GM15510 (cell line): ENCODE measurements around the gene BTBD16.

ENCODE experiments used
- POLR2A ChIP-seq: IDR thresholded peaks from 3 replicates; pipeline ENCODE4 v1.6.1; 2011; ENCODE audit warnings: borderline replicate concordance; ENCODE audit not compliant: insufficient read length; ENCODE audit errors: extremely low read depth

The BTBD16 gene

DNA sequence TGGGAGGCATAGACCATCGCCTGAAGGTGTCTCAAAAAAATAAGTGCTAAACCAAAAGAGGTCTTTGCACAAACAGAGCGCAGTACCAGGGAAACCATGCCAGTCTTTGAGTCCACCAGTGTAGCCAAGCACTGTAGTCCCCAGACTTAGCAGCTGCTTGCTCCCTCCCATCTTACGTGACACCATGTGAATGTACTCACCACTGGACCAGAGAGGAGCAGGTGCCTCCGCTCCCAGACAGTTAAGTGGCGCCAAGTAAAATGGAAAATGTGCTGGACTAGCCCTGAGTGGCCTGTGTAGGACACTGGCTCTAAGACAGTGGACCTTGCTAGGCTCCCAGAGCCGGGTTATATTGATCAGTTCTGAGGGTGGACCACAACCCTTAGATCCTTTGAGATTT is 55.7 kb downstream of the BTBD16 start:
- TF ChIP-seq POLR2A: no peak

DNA sequence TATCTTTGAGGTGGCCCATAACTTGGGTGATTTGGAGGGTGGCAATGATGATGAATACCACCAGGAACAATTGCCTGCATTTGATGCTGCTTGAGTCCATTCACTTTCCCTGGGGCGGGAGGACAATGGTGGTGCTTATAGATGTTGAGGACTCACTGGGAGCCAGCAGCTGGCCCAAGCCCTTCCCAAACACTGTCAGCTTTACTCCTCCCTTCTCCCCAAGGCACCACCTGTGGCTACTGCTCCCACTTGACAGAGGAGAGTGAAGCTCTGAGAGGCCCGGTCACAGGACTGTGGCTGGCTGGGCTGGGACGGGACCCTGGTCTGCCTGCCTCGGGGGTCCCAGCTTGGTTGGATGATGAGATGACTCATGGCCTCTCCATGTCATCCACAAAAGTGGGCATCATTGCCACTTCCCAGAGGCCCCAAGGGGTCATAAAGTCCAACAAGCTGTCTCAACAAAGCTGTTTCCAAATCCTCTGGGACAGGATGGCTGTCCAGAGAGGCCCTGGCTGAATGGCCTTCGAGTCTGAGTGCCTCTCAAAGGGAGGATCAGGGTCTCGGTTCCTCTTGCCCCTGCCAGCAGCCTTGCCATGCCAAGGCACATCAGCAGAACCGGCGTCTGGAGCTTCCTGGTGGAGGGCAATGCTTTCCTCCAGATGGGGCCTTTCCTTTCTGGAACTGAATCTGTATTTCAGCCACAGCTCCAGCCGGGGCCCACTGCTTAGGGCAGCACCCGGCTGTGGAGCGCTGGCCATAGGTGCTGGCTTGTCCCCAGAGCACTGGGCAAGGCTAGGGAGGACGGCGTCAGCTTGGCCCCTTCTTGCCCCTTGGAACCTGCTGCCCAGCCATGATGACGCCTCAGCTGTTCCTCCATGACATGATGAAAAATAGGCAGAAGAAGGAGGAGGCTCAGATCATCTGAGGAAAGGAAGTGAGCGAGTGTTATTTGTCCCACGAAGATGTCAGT is 56.4 kb downstream of the BTBD16 start:
- no peak for TF ChIP-seq POLR2A

DNA sequence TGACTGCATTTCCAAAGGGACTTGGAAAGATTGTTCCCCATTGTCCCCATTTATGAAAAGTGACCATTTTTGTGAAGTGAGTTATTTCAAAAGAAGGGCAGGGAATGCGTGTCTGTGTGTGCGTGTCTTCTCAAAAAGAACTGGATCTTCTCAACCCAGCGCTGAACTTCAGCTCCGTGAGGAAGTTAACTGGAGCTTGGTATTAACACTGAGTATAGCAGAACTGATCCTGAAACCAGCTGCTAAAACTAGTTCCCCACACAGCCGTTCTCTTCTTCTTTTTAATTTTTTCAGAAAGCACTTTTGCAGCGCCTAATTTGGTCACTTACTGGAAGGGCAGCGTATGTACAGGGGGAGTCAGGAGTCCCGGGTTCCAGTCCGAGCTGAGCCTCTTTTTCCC is 57.6 kb downstream of the BTBD16 start:
- no peak for TF ChIP-seq POLR2A

DNA sequence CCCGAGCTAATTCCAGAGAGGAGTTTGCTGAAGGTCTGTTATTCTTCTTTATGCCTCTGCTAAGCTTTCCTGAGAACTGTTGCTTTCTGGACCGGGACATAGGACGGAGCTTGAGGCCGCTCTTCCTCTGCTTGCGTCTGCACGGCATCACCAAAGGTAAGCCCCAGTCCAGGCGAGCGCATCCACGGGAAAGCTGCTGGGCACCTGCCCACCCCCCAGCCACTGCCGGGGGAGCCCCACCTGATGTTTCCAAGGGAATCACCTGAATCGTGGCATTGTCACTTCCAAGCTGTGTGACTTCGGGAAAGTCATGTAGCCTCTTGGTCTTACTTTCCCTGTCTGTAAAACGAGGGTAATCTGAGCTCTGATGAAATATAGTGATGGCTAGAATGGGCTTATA is 58.3 kb downstream of the BTBD16 start:
- TF ChIP-seq POLR2A: no peak

DNA sequence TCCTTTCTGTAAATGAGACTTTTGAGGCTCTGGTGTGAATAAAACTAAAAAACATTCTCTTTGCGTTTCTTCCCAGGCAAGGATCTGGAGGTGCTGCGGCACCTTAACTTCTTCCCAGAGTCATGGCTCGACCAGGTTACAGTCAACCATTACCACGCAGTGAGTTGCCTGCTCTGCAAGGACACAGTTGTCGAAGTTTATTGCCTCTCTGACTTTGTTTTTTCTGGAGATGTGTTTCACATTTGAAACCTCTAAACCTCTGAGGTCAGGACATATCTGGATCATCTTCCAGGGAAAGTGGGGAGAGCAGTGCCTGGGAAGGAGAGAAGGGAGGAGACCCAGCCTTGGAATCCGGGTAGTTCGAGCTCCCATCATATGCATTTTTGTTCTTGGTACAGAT is 60.0 kb downstream of the BTBD16 start:
- TF ChIP-seq POLR2A: no peak

DNA sequence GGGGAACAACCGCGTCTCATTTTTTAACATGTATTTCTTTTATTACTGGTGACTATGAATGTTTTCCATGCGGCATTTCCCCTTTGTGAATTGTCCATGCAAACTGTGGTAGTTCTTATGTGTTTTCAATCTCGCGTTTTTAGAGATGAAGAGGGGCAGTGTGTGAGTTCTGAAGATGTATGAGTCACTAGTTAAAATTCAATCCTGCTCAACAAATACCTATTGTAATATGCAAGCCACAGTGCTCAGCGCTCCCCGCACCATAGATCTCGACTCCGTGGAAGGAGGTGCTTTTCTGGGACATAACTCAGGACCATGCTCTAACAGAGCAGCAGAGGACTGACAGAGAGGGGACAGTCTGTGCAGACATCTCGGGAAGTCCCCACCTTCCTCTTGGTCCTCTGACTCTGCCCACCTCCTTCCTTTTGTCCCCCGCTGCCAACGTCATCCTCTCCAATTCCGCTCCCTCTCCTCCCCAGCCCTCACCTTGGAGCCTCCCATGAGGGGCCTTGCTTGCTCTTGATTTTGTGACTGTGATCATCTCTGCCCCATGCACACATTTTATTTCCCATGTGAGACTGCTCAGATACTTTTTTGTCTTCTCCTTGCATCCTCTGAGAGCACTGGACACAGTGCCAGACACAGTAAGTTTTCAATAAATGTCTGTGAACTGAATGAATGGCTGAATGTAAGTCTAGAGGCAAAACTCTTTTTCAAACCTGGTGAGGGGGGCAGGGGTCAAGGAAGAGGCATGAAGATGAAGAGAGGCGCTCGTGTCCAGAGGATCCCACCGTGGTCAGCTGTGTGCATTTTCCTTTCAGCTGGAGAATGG is 60.7 kb downstream of the BTBD16 start:
- no peak for TF ChIP-seq POLR2A

DNA sequence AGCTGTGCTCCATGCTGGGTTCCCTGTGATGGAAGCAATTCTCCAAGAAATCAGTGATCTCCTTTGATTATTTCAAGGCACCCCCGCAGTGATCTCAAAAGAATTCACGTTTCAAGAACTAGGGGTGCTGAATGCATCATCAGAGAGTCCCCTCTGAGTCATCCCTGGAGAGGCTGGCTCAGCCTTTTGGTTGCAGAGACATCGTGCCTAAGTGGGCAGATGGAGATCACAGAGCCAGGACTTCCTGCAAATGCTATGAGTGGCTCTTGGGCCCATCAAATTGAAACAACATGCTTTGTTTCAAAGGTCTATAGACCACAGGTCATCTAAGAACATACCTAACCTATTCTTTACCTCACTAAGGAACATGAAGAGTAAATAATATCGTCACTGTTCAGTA is 61.9 kb downstream of the BTBD16 start:
- TF ChIP-seq POLR2A: no peak

DNA sequence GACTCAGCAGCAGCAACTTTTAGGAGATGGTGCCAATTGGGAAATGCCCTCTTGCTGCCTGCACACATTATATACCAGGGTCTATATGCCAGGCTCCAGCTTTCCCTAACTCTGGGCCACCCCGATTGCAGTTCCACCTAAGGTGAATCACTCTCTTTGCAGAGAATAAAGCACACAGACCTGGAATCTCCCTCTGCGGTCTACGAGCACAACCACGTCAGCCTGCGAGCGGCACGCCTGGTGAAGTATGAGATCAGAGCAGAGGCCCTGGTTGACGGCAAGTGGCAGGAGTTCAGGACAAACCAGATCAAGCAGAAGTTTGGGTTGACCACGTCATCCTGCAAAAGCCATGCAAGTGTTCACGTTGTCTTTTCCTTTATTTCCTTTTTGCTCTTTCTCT is 65.2 kb downstream of the BTBD16 start:
- no peak for TF ChIP-seq POLR2A

DNA sequence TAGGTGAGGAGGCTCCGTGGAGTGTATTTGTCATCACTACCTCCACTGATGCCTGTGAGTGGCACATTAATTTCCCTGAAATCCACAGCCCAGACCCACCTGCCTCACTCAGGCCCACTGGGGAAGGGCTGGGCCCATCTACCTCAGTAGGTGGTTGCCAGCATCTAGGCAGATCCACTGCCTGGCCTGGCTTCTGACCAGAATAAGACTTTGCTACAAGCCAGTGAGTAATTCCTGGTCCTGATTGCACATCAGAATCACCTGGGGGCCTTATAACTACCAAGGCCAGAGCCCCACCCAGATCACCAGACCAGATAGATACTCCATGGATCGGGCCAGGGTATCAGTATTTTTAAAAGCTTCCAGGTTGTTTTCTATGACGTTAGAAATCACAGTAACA is 65.9 kb downstream of the BTBD16 start:
- TF ChIP-seq POLR2A: no peak

DNA sequence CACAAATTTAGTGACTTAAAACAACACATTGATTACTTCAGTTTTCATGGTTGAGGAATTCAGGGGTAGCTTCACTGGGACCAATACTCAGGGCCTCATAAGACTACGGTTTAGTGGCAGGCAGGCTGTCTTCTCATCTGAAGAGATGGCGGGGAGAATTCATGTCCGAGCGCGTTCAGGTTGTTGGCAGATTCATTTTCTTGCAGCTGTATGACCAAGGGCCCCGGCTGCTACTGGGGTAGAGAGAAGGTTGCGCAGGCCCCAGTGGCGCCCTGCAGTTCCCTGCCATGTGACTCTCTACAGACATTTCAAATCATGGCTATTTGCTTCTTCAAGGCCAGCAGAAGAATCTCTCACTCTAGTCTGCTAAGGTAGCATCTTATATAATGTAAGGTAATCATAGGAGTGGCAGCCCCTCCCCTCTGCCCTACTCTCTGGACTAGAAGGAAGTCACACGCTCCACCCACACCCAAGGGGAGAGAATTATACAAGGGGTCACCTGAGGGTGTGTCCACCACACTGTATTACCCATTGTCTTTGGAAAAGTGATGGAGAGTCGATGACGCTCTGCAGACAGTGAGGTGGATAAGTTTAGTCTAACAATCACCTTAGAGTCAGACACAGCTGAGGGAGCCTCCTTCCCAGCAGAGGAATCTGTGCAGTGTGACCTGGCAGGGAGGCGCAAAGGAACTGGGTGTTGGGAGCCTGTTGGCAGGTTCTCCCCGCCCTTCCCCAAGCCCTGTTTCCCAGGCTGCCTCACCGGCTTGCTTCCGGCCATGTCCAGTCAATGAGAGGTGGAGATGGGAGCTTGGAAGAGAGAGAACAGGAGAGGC is 67.7 kb downstream of the BTBD16 start:
- TF ChIP-seq POLR2A: no peak

DNA sequence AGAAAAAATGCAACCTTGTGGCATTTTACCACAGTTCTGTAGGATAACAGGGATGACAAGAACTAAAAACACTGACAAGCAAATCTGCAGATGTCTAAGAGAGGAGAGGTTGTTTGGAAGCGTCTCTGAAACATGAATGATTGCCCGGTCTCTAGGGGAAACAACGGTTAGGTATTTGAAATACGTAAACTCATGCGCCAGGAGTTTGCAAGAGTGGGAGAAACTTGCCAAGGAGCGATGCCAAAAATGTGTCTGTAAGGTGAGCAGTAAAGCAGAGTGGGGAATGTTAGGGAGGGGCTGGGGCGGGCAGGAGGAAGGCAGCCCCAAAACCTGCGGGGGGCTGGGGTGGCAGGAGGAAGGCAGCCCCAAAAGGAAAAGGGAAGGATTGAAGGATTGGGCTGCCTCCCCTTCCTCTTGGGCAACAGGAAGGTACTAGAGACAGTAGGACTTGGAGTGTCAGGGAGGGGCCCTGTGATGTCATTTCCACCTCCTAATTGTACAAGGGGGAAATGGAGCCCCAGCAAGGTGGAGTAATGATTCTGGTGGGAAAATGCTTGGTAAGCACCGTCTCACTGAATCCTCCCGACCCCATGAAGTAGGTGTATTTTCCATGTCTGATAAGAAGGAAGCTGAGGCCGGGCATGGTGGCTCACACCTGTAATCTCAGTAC is 70.2 kb downstream of the BTBD16 start:
- no peak for TF ChIP-seq POLR2A

DNA sequence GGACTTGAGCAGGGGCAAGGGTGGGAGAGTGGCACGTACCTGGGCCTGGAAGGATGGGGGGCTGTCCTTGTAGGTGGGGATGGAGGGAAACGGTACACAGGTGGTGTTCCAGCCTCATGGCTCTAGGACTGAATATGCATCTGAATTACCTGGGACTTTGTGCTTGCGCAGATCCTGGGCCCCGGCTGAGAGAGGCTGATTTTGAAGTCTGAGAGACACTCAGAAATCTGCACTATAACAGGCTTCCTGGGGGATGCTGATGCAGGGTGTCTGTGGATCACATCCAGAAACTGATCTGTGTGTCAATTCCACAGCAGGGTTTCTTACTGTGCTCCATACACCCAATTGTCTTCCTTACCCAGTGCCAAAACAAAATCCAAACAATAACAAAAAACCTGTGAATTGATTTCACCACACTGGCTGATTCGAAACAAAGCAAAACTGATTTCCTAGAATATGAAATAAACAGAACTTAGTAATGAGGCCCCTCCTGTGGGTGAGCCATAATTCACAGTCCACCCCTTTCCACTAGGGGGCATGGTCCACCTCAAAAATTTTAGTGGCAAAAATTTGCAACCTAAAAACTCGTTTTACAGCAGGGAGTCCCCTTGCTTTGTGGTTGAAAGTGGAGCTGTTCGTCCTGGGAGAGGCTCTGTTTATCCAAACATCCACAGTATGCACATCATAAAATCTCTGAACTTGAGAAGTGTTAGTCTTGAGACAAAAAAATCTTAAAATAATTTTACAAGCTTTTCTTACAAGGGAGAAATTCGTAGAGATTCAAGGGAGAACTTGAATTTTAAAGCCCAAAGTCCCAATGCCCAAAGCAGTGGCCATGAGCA is 71.4 kb downstream of the BTBD16 start:
- no peak for TF ChIP-seq POLR2A

DNA sequence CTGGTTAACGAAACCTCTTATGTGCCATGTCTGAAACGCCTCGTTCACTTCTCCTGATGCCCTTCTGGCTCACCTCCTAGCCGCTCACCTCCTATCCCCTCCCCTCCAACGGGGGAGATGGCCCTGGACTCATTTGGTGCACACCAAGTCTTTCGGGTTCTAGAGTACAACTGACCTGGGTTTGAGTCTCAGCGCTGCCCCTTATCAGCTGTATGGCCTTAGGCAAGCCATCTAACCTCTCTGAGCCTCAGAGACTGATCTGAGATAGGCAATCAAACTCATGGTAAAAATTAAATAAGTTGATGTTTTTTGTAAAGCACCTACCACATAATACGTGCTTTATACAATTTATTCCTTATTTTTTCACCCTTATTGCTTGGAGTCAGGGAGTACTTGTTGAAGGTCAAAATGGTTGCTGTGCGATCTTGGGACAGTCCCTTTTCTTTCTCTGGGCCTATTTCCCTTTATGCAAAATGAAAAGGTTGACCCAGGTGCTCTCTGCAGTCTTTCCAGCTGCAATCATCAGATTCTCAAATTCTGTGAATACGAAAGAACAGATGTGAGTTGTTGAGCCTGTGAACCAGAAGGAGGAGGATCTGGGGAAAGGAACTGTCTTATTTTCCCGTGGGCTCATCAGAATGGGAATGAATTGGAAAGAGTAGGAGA is 72.2 kb downstream of the BTBD16 start:
- no peak for TF ChIP-seq POLR2A

DNA sequence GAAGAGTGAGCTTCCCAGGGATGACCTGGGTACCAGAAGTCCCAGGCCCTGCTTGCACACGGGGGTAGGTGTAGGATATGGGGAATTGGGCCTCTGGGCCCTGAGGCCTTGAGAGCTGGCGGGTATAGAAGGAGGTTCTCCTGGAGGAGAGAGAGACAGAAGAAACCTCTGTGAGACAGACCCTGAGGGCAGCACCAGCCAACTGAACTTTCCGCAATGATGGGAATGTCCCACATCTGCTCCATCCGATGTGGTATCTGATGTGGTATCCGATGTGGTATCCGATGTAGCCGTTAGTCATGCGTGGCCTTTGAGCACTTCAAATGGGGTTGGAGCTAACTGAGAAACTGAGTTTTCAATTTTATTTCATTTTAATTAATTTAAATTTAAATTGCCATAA is 72.8 kb downstream of the BTBD16 start:
- no peak for TF ChIP-seq POLR2A
